Caco-2 (cell line): ENCODE results near the gene TNFRSF18. TPM values are rescaled to one million over a fixed set of nuclear protein-coding genes. Genes with fewer than 3 reads are reported as not detected.
A peak's percentile ranks its signal among the peaks of the same experiment; 100 is the strongest.

ENCODE experiments used
- BruUV-seq: library from RNA; stranded (reverse); fragments of 400-500 nt; replicated peaks from 2 replicates; lab custom pipeline; 2021; lab: Mats Ljungman, UMichigan
- CTCF ChIA-PET: fragments of 300-600 bp; sonication (Branson Sonifier 250); formaldehyde crosslinking; loops from one replicate; lab custom pipeline; 2022; ENCODE audit warnings: antibody characterized with exemption; lab: Charles Lee
- POLR2A ChIA-PET: fragments of 300-600 bp; sonication (Branson Sonifier 250); formaldehyde crosslinking; loops from one replicate; lab custom pipeline; 2022; ENCODE audit warnings: antibody characterized with exemption; lab: Charles Lee
- DNase-seq, 2 experiments: peaks; one replicate each; pipeline versions ENCODE4 v3.0.0 to v3.0.0-alpha.2; 2020 to 2022
- H3K27me3 ChIP-seq: replicated peaks from 2 replicates; pipeline ENCODE4 v1.6.0; 2011; ENCODE audit warnings: low read length; ENCODE audit not compliant: control insufficient read depth, insufficient read depth
- H3K36me3 ChIP-seq: 2 replicates; pipeline ENCODE4 v1.5.1; 2011; ENCODE audit warnings: low read length; ENCODE audit not compliant: control insufficient read depth, insufficient read depth
- H3K4me1 ChIP-seq: fragments of 250-450 bp; sonication (Bioruptor Pico); 2 replicates; pipeline ENCODE4 v1.5.1; 2020; ENCODE audit warnings: mild to moderate bottlenecking
- H3K4me3 ChIP-seq: 2 replicates; pipeline ENCODE4 v1.5.1; 2011; ENCODE audit warnings: low read depth, mild to moderate bottlenecking, control low read depth, low read length
- H3K9me3 ChIP-seq: fragments of 250-450 bp; sonication (Bioruptor Pico); 2 replicates; pipeline ENCODE4 v1.5.1; 2020; ENCODE audit warnings: mild to moderate bottlenecking, moderate library complexity
- H3K27ac Mint-ChIP-seq: one replicate; pipeline ENCODE4 v1.8.0; 2022; ENCODE audit warnings: mixed read lengths; ENCODE audit not compliant: unreplicated experiment
- H3K27me3 Mint-ChIP-seq: one replicate; pipeline ENCODE4 v1.8.0; 2022; ENCODE audit warnings: mixed read lengths; ENCODE audit not compliant: insufficient read depth, unreplicated experiment
- H3K36me3 Mint-ChIP-seq: one replicate; pipeline ENCODE4 v1.8.0; 2022; ENCODE audit warnings: mild to moderate bottlenecking, mixed read lengths; ENCODE audit not compliant: insufficient read depth, unreplicated experiment
- H3K4me1 Mint-ChIP-seq: one replicate; pipeline ENCODE4 v1.8.0; 2022; ENCODE audit warnings: low read depth, mixed read lengths; ENCODE audit not compliant: unreplicated experiment
- H3K4me3 Mint-ChIP-seq: one replicate; pipeline ENCODE4 v1.8.0; 2022; ENCODE audit warnings: mild to moderate bottlenecking, moderate library complexity, mixed read lengths; ENCODE audit not compliant: unreplicated experiment
- H3K9me3 Mint-ChIP-seq: one replicate; pipeline ENCODE4 v1.8.0; 2022; ENCODE audit warnings: mixed read lengths; ENCODE audit not compliant: unreplicated experiment
- intact Hi-C: fragments of 100-400 bp; cut with micrococcal nuclease; formaldehyde crosslinking; loops from one replicate; pipeline ENCODE4 v1.10.0; 2022; ENCODE audit not compliant: unreplicated experiment
- total RNA-seq: library from RNA; stranded (reverse); gene quantifications from 2 replicates; pipeline ENCODE4 v1.2.3, GENCODE V29; 2022
- TF ChIP-seq, protein P1 (sequence below), 2 experiments: fragments of 200-600 bp in 1 of 2; IDR thresholded peaks; 1 replicate in 1 of 2; 2 replicates in 1 of 2; pipeline versions ENCODE4 v1.5.1 to v1.8.0; 2011 to 2022; ENCODE audit warnings: antibody characterized with exemption in 1 of 2, control low read depth in 1 of 2, inconsistent platforms in 1 of 2, low read depth in 1 of 2, low read length in 1 of 2, mild to moderate bottlenecking in 1 of 2, moderate library complexity in 1 of 2; ENCODE audit not compliant: insufficient read depth in 1 of 2, severe bottlenecking in 1 of 2, unreplicated experiment in 1 of 2

The TNFRSF18 gene
- total RNA-seq, 1 experiment from 2014 or later = not detected

- ChIA-PET POLR2A (no interaction called here), CTCF (no interaction called here)
- TF ChIP-seq, protein P1, sequence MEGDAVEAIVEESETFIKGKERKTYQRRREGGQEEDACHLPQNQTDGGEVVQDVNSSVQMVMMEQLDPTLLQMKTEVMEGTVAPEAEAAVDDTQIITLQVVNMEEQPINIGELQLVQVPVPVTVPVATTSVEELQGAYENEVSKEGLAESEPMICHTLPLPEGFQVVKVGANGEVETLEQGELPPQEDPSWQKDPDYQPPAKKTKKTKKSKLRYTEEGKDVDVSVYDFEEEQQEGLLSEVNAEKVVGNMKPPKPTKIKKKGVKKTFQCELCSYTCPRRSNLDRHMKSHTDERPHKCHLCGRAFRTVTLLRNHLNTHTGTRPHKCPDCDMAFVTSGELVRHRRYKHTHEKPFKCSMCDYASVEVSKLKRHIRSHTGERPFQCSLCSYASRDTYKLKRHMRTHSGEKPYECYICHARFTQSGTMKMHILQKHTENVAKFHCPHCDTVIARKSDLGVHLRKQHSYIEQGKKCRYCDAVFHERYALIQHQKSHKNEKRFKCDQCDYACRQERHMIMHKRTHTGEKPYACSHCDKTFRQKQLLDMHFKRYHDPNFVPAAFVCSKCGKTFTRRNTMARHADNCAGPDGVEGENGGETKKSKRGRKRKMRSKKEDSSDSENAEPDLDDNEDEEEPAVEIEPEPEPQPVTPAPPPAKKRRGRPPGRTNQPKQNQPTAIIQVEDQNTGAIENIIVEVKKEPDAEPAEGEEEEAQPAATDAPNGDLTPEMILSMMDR (IDR thresholded peaks at IDR 0.05; ENCODE audit: insufficient read depth in 1 of 2, low read depth in 1 of 2, low read length in 1 of 2, severe bottlenecking in 1 of 2, unreplicated experiment in 1 of 2) = no peak
- Mint-ChIP-seq H3K9me3 (no peaks in the 10 kb centered on the region), H3K4me3 (no peak overlapping the region), H3K27me3 (no peaks in the 10 kb centered on the region), H3K36me3 (peaks cover 35% of the 10 kb centered on the region), H3K27ac (no peak overlapping the region), H3K4me1 (no peaks in the 10 kb centered on the region)
- no TSS peak for BruUV-seq
- intact Hi-C loops = no loop called here
- no peaks in the 10 kb centered on the region for H3K27me3 ChIP-seq
- no peaks in the 10 kb centered on the region for H3K9me3 ChIP-seq
- peak in 1 of 2 experiments; percentile 30 for DNase-seq
- no peak overlapping the region for H3K4me3 ChIP-seq
- peaks cover 9% of the 10 kb centered on the region for H3K4me1 ChIP-seq
- no peaks in the 10 kb centered on the region; the same call in 1 of the 2 replicates for H3K36me3 ChIP-seq
Observed at GRCh38 chr1:1169429-1170214, 36.8 kb downstream of the TNFRSF18 start.

GRCh38 chr1:1168451-1169411 lies 37.7 kb downstream of the TNFRSF18 start:
- TF ChIP-seq, protein P1 (IDR thresholded peaks at IDR 0.05; ENCODE audit: insufficient read depth in 1 of 2, low read depth in 1 of 2, low read length in 1 of 2, severe bottlenecking in 1 of 2, unreplicated experiment in 1 of 2) = no peak
- CTCF ChIA-PET = no interaction called here
- H3K9me3 Mint-ChIP-seq = no peaks in the 10 kb centered on the region
- Histone ChIP-seq H3K36me3 (no peaks in the 10 kb centered on the region; the same call in 1 of the 2 replicates), H3K4me1 (peaks cover 9% of the 10 kb centered on the region), H3K4me3 (no peak overlapping the region), H3K9me3 (no peaks in the 10 kb centered on the region), H3K27me3 (no peaks in the 10 kb centered on the region)
- H3K4me3 Mint-ChIP-seq = no peak overlapping the region
- intact Hi-C loops = no loop called here
- BruUV-seq = no TSS peak
- peaks cover 43% of the 10 kb centered on the region for H3K36me3 Mint-ChIP-seq
- H3K27me3 Mint-ChIP-seq = no peaks in the 10 kb centered on the region
- DNase-seq = peak in 1 of 2 experiments; percentile 29
- POLR2A ChIA-PET = no interaction called here
- no peaks in the 10 kb centered on the region for H3K4me1 Mint-ChIP-seq
- H3K27ac Mint-ChIP-seq = no peak overlapping the region

DNA sequence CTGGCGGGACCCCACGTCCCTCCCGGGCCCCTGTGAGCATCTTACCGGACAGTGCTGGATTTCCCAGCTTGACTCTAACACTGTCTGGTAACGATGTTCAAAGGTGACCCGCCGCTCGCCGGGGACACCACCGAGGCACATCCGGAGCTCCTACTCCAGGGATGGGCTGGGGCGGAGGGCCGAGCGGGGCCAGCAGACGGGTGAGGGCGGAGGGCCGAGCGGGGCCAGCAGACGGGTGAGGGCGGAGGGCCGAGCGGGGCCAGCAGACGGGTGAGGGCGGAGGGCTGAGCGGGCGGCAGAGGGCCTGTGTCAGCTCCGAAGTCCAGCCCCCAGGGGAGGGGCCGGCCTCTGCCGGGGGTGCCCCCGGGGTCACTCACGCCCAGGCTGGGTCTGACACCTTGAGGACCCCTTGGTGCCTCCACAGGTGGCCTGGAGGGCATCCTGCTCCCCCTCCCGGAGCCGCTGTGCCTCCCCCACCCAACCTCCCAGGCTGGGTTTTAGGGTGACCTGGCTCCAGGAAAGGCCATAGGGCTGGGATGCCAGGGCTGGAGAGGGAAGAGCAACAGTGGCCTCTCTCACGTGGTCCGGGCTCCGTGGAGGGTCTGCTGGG lies 38.4 kb downstream of the TNFRSF18 start:
- ChIA-PET CTCF (no interaction called here), POLR2A (no interaction called here)
- Mint-ChIP-seq H3K36me3 (peaks cover 51% of the 10 kb centered on the region), H3K9me3 (no peaks in the 10 kb centered on the region), H3K4me3 (no peak overlapping the region), H3K27me3 (no peaks in the 10 kb centered on the region), H3K27ac (no peak overlapping the region), H3K4me1 (no peaks in the 10 kb centered on the region)
- no peaks in the 10 kb centered on the region; the same call in 1 of the 2 replicates for H3K36me3 ChIP-seq
- H3K9me3 ChIP-seq = no peaks in the 10 kb centered on the region
- TF ChIP-seq, protein P1 (IDR thresholded peaks at IDR 0.05; ENCODE audit: insufficient read depth in 1 of 2, low read depth in 1 of 2, low read length in 1 of 2, severe bottlenecking in 1 of 2, unreplicated experiment in 1 of 2) = no peak
- no peak overlapping the region for H3K4me3 ChIP-seq
- H3K27me3 ChIP-seq = no peaks in the 10 kb centered on the region
- peaks cover 9% of the 10 kb centered on the region for H3K4me1 ChIP-seq
- intact Hi-C loops = no loop called here
- no TSS peak for BruUV-seq
- DNase-seq = no peak
